Ishikawa (cell line): Measurements from ENCODE around the gene PRR20G.

Experiments
- CEBPB ChIP-seq: IDR thresholded peaks from 2 replicates; pipeline ENCODE4 v1.6.1; 2012
- CREB1 ChIP-seq: IDR thresholded peaks from 2 replicates; pipeline ENCODE4 v1.6.1; 2012; ENCODE audit warnings: low read depth
- EGR1 ChIP-seq: IDR thresholded peaks from 2 replicates; pipeline ENCODE4 v1.6.1; 2012
- EP300 ChIP-seq: IDR thresholded peaks from 2 replicates; pipeline ENCODE4 v1.6.1; 2012; ENCODE audit warnings: borderline replicate concordance
- FOXM1 ChIP-seq: IDR thresholded peaks from 2 replicates; pipeline ENCODE4 v1.6.1; 2012; ENCODE audit warnings: low read depth, borderline replicate concordance
- NFIC ChIP-seq: IDR thresholded peaks from 2 replicates; pipeline ENCODE4 v1.6.1; 2012
- RAD21 ChIP-seq: IDR thresholded peaks from 2 replicates; pipeline ENCODE4 v1.6.1; 2012; ENCODE audit warnings: low read depth
- TAF1 ChIP-seq: IDR thresholded peaks from 2 replicates; pipeline ENCODE4 v1.6.1; 2012; ENCODE audit warnings: low read depth, mild to moderate bottlenecking
- TCF12 ChIP-seq: IDR thresholded peaks from 2 replicates; pipeline ENCODE4 v1.6.1; 2012; ENCODE audit warnings: low read depth
- TEAD4 ChIP-seq: IDR thresholded peaks from 2 replicates; pipeline ENCODE4 v1.6.1; 2012
- YY1 ChIP-seq: IDR thresholded peaks from 2 replicates; pipeline ENCODE4 v1.6.1; 2012; ENCODE audit warnings: low read depth
- ZBTB7A ChIP-seq: IDR thresholded peaks from 2 replicates; pipeline ENCODE4 v1.6.1; 2012; ENCODE audit warnings: low read depth
- TF ChIP-seq, protein P1 (sequence below): IDR thresholded peaks from 2 replicates; pipeline ENCODE4 v1.6.1; 2012
- TF ChIP-seq, protein P2 (sequence below): IDR thresholded peaks from 2 replicates; pipeline ENCODE4 v1.6.1; 2012
- TF ChIP-seq, protein P3 (sequence below): IDR thresholded peaks from 2 replicates; pipeline ENCODE4 v1.6.1; 2012; ENCODE audit warnings: low read depth, mild to moderate bottlenecking

PRR20G gene

DNA sequence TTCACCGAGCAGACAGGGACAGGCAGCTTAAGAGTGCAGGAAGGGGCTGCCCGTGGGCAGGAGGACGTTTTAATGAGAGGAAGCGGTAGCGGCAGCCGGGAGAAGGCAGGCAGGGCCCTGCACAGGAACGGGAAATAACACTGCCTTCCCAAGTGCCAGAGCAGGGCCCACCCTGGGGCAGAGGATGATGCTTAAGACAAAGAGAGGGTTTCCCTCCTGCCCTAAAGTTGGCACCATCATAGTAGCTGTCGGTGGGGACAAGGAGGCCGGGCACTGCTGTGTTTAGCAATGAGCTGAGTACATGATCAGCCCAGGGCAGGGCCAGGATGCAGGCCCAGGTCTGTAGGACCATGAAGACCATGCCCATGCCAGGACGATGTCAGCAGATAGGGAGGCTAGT lies 21.7 kb downstream of the PRR20G start:
- TF ChIP-seq TAF1 (no peak), CREB1 (no peak), YY1 (no peak), TEAD4 (no peak), FOXM1 (no peak), EGR1 (no peak), TCF12 (no peak), CEBPB (no peak), RAD21 (no peak), ZBTB7A (no peak)
- TF ChIP-seq, protein P1, sequence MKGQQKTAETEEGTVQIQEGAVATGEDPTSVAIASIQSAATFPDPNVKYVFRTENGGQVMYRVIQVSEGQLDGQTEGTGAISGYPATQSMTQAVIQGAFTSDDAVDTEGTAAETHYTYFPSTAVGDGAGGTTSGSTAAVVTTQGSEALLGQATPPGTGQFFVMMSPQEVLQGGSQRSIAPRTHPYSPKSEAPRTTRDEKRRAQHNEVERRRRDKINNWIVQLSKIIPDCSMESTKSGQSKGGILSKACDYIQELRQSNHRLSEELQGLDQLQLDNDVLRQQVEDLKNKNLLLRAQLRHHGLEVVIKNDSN, result no peak
- TF ChIP-seq, protein P2, sequence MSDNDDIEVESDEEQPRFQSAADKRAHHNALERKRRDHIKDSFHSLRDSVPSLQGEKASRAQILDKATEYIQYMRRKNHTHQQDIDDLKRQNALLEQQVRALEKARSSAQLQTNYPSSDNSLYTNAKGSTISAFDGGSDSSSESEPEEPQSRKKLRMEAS, result no peak
- TF ChIP-seq, protein P3, sequence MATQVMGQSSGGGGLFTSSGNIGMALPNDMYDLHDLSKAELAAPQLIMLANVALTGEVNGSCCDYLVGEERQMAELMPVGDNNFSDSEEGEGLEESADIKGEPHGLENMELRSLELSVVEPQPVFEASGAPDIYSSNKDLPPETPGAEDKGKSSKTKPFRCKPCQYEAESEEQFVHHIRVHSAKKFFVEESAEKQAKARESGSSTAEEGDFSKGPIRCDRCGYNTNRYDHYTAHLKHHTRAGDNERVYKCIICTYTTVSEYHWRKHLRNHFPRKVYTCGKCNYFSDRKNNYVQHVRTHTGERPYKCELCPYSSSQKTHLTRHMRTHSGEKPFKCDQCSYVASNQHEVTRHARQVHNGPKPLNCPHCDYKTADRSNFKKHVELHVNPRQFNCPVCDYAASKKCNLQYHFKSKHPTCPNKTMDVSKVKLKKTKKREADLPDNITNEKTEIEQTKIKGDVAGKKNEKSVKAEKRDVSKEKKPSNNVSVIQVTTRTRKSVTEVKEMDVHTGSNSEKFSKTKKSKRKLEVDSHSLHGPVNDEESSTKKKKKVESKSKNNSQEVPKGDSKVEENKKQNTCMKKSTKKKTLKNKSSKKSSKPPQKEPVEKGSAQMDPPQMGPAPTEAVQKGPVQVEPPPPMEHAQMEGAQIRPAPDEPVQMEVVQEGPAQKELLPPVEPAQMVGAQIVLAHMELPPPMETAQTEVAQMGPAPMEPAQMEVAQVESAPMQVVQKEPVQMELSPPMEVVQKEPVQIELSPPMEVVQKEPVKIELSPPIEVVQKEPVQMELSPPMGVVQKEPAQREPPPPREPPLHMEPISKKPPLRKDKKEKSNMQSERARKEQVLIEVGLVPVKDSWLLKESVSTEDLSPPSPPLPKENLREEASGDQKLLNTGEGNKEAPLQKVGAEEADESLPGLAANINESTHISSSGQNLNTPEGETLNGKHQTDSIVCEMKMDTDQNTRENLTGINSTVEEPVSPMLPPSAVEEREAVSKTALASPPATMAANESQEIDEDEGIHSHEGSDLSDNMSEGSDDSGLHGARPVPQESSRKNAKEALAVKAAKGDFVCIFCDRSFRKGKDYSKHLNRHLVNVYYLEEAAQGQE, result no peak

DNA sequence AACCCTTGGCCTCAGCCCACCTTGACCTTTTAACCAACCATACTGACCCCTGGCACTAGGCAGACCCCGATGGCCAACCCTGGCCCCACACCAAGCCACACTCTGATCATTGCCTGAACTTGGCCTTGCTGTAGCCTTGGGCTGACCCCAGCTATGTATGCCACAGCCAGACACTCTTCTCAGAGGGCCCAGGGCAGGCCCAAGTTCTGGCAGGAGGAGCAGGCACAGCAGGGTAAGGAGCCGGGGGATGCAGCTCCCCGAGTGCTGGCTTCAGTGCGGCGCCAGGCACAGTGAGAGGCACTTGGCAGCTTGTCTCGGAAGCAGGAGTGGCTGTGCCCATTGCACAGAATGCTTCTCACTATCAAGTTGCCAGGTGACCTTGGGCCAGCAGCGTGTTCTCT lies 22.3 kb downstream of the PRR20G start:
- TF ChIP-seq, protein P3, result no peak
- TF ChIP-seq TCF12, result no peak
- TF ChIP-seq, protein P1, result no peak
- TF ChIP-seq RAD21, result no peak
- TF ChIP-seq EP300, result no peak
- TF ChIP-seq, protein P2, result no peak
- no peak for TF ChIP-seq ZBTB7A
- TF ChIP-seq CEBPB, result no peak

DNA sequence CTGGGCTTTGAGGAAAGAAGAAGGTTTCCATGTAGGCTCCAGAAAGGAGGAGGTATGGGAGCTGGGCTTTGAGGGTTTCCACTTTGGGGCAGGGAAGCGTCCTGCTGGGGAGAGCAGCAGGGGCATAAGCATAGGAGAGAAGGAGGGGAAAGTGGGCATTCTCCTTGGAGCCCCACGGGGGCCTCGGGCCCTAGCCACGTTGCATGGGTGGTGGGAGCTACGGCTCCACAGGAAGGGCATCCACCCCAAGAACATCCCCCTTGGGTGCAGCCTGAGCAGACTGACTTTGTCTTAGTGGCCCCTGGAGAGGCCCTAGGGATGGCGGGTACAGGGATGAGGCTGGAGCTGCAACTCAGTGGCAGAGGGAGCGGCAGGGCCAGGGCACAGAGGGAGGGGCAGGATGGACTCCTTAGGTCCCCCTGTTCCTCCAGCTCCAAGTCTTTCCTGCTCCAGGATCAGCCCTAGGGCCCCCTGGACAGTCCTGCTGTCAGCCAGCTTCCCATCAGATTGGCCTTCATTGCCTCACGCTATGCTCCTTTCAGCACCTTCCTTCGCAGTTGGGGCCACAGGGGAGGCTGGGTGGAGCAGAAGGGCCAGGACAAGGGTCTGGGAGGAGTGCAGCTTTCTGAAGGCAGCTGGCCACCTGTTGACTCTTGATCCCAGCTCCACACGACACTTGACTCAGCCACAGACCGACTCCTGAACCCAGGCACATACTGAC lies 22.9 kb downstream of the PRR20G start:
- TF ChIP-seq NFIC (no peak), YY1 (no peak), TEAD4 (no peak), EGR1 (no peak), CREB1 (no peak), TCF12 (no peak), TAF1 (no peak), ZBTB7A (no peak), CEBPB (no peak), EP300 (no peak)
- TF ChIP-seq, protein P2, result no peak
- TF ChIP-seq, protein P1, result no peak
- TF ChIP-seq, protein P3, result no peak

DNA sequence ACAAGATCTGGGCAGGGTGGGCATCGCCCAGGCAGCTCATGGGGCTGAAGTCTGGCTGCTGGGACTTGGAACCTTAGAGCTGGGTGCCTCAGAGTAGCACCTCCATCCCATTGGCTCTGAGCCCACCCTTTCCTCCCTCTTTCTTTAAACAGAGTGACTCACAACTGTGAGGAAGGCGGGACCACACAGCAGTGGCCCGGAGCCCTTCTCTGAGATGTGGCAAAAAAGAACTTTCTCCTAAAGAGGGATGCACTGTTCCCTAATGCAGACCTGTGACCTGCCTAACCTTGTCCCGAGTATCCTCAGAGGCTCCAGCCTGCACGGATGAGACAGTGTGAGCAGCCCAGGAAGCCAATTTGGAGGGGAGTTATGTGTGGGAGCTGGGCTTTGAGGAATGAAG lies 23.6 kb downstream of the PRR20G start:
- no peak for TF ChIP-seq YY1
